ENCODE results near the gene OLIG2.

- TF ChIP-seq EZH2 (IDR thresholded peaks at IDR 0.05; ENCODE audit: borderline replicate concordance, low read depth, low read length, severe bottlenecking): peak; percentile 55
- TF ChIP-seq CTCF (IDR thresholded peaks at IDR 0.05; ENCODE audit: extremely low read depth in 1 of 2, insufficient read depth in 1 of 2, low read depth in 1 of 2, low read length in 2 of 2): no peak
- no peak for TF ChIP-seq POLR2A (IDR thresholded peaks at IDR 0.05; ENCODE audit: low read depth, low read length)
- no peak for TF ChIP-seq POLR2AphosphoS5 (IDR thresholded peaks at IDR 0.05; ENCODE audit: insufficient read depth, low read depth, low read length)
- TF ChIP-seq JUN (IDR thresholded peaks at IDR 0.05; ENCODE audit: borderline replicate concordance, insufficient read depth, insufficient read length, low read depth): no peak
- TF ChIP-seq MAX (IDR thresholded peaks at IDR 0.05; ENCODE audit: insufficient read depth, insufficient read length): no peak
- no peak for TF ChIP-seq GATA2 (IDR thresholded peaks at IDR 0.05; ENCODE audit: insufficient read depth, insufficient read length, low read depth, low read length)
Measured at GRCh38 chr21:33069994-33070743, 44.4 kb downstream of the OLIG2 start, which contains the start of gene OLIG1.

Data from endothelial cell of umbilical vein (primary cell).